ENCODE results near the gene SLC5A9.

DNA sequence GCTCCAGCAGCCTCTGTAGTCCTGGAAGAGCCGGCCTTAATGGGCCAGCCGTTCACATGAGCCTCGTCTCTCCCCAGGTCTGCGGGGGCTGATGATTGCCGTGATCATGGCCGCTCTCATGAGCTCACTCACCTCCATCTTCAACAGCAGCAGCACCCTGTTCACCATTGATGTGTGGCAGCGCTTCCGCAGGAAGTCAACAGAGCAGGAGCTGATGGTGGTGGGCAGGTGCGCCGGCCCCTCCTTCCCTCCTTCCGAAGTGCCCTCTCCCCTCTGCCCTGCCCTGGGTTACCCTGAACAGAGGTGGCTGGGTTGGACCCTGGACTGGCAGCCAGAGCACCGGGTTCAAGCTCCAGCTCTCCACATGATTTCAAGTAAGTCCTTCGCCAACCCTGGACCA is 13.1 kb downstream of the SLC5A9 start:
- no peak for TF ChIP-seq NR2C2 (IDR thresholded peaks at IDR 0.05; ENCODE audit: borderline replicate concordance, control insufficient read depth, insufficient read length, low read depth)
- TF ChIP-seq BHLHE40 (IDR thresholded peaks at IDR 0.05; ENCODE audit: borderline replicate concordance in 1 of 2, low read depth in 2 of 2, low read length in 1 of 2): no peak
- TF ChIP-seq TAF1 (IDR thresholded peaks at IDR 0.05; ENCODE audit: borderline replicate concordance, low read depth, low read length): no peak
- no peak for TF ChIP-seq ZNF207 (IDR thresholded peaks at IDR 0.05; ENCODE audit: borderline replicate concordance)
- TF ChIP-seq CEBPB (IDR thresholded peaks at IDR 0.05; ENCODE audit: borderline replicate concordance in 1 of 2, low read depth in 2 of 2, low read length in 2 of 2): no peak
- no peak for TF ChIP-seq SRF (IDR thresholded peaks at IDR 0.05; ENCODE audit: low read depth in 2 of 2, low read length in 2 of 2)
